Erythroblast (primary cell): ENCODE measurements around the gene G6PD.

Experiments
- DNase-seq, 2 experiments: peaks; one replicate each; lab custom pipeline; 2025; lab: John Stamatoyannopoulos, UW
- GATA1 ChIP-seq: IDR thresholded peaks from 2 replicates; pipeline ENCODE4 v1.6.1; 2011; ENCODE audit warnings: low read depth, mild to moderate bottlenecking, control low read depth, low read length, moderate library complexity
- POLR2A ChIP-seq: IDR thresholded peaks from 2 replicates; pipeline ENCODE4 v1.6.1; 2011; ENCODE audit warnings: mild to moderate bottlenecking, low read length

The G6PD gene

GRCh38 chrX:154481911-154482601 is 64.6 kb downstream of the G6PD start:
- no peak for DNase-seq
- TF ChIP-seq POLR2A (no peak), GATA1 (no peak)
